Measurements from ENCODE around the gene OGA.

OGA gene

GRCh38 chr10:101774589-101775272, 43.5 kb downstream of the OGA start:
- peak; percentile 25 to 33 for DNase-seq

DNA sequence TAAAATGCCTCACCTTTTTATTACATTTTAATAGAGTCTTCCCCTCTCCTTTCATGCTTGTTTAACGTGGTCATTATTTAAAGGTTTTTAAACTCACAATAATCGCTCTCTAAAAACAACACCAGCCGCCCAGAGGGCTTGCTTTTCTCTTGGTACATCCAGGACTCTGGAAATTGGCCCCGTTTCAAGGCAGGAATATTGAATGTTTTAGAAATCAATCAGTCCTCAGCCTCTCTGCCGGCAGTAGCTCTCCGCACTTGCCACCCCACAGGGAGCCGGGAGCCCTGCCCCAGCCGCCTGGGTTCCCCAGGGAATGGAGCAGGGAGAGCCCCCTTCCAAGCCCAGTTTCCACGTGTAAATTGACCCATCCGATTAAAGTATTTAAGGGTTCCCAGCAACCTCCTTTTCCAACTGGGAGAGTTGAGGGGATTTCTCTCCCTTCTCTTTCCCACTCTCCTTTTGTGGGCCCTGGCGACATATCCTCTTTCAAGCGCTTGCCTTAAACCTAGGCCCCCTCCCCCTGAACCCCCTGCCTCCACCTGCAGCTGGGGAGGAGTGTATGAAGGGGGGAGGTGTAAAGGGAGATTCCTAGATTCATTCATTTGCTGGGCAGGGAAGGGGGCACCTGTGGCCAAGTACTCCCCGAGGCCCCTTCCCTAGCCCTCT, 44.2 kb downstream of the OGA start:
- no peak for DNase-seq

DNA sequence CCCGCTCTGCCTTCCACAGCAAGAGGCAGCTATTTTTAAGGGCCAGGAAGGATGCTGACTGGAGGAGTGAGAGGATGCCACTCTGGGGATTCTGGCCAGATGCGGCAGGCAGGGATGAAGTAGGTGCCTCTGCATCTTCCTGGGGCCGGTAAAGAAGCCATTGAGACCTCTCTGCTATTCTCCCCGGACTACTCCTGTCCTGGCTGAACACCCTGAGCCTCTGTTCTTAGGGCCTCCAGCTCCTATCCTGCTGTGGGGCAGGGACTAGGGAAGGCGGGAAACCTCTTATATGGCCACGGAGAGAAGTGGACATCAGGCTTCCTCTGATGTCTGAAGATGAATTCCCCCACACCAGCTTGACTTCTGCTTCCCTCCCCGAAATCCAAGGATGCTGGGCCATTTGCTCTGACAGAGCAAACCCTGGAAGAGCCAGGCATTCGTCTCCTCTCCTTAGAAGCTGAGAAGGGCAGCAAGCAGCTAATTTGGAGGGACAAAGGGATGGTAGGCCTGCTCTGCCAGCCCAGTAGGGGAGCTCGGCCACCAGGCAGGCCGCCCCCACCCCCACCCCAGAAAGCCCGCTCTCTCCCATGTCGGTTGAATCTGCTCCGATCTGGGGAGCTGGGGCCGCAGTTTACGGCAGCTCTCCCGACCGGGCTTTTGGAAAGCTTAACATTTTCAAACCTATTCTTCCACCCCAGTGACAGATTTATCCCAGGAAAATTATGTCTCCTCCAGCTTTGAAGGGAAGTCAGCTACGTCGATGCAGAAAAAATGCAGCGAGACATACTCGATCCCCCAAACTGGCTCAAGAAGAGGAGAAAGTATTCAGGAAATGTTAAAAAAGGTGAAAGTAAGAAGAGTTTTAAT, 45.1 kb downstream of the OGA start:
- DNase-seq: no peak

DNA sequence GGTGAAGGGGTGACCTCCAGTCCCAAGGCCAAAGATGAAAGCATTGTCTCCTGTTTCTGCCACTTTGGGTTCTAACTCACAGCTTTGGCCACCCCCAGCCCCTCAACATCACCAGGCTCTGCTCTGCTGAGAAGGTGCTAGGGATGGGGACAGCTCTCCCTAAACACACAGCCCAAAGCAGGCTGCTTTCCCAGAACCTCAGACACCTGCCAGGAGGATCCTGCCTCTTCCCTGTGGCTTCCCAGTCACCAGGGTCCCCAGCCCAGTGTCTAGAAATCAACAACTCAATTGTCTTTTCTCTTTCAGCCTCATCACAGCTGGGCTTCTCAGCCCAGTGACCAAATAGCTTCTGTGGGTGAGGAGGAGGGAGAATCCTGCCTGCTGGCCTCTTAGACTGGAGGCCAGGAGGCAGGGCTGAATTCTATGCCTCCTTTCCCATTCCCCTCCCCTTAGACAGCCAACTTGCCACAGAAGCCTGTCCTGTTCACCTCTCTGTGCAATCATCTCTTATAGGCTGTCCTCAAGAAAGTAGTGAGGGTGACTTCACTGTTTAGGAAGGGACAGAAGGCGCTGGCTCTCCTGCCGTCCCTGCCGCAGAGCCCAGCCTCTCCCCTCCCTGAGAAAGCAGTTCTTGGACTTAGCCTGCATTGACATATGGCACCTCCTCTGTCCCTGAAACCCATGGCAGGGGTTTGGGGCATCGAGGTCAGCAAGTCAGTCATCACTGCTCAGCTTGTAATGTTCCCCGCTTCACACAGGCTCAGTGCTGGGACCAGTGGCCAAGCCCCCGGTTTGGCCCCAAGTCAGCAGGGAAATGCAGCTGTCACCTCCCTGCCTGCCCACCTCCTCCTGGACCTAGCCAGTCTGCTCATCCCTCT, 46.0 kb downstream of the OGA start:
- no peak for DNase-seq

GRCh38 chr10:101771380-101771779, 46.9 kb downstream of the OGA start:
- DNase-seq: no peak

- no peak for DNase-seq
These were observed 47.7 kb downstream of the OGA start for GRCh38 chr10:101770331-101771215.

DNA sequence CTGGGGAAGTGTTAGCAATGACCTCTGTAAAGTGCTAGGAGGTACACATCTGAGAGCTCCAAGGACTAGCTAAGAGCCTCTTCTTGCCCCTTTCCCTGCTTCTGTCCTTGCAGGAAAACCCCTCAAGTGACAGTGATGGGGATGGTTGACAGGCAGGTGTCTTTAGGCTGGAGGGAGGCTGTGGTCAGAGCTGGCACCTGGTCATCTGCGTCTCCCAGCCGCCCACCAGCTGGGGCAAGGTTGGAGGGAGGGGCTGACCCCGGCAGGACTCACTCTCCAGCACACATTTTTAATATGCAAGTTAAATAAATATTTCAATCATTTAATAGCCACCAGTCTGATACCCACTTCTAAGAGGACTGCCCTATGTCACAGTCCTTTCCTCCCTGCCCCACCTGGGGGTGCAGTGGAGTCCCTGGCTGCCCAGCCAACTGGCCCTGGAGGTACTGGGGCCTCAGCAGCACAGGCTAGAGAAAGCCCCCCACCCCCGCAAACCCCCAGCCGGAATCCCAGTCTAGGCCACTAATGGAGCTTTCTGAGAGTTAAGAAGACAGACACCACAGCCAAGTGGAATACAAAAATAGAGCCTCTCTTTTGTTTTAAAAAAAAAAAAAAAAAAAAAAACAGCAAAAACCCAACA, 48.6 kb downstream of the OGA start:
- DNase-seq: no peak

DNA sequence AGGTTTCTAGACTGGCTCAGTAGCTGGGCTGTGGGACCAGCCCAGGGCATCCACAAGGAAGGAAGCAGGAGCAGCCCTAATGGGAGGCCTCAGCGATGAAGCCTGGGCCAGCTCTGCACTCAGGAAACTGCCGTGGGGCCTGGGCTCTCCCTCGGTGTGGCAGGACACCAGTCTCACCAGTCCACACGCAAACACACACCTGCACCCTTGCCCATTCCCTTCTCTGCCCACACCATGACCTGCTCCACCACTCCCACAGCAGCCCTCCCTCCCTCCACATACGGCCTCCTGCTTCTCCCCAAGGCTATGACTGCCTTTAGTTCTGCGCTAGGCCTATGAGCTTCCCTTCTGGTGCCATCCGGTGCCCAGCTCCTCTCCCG, 49.5 kb downstream of the OGA start:
- DNase-seq: no peak

DNA sequence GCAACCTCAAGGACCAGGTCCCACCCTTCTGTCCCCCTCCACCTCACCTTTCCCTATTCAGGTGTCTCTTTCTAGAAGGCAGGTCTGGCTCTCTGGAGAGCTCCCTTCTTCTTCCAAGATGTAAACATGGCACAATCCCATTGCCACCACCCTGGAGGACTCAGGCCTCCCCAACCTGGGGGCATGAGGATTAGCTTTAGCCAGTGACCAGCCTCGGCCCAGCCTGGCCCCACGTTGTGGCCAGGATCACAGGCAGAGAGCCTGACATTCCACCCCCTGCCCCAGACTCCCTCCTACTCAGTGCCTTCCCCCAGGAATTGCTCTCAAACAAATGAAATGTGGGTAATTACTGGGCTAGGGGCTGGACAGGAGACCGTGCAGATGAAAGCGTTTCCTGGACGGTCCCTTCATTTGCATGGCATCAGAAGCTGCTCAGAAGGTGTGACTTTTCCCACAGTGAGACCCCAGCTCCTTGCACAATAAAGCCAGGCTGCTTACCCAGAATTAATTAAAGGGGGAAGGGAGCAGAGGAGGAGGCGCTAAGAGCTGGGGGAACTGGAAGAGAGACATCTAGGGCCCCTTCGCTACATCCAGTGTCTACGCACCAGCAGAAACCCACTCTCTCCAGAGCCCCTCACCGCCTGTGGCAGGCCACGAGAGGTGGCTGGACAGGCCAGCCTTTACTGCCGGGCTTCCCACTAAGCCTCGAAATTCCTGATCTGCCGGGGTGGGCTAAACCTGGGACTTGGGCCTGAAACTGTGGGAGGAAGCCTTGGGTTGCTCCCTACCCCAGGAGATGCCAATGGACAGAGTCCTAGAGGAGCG, 50.1 kb downstream of the OGA start:
- DNase-seq: no peak

GRCh38 chr10:101767600-101767945, 50.7 kb downstream of the OGA start:
- no peak for DNase-seq

- no peak for DNase-seq
These were observed 51.3 kb downstream of the OGA start for GRCh38 chr10:101766753-101767599.

- DNase-seq: no peak
These were observed 51.9 kb downstream of the OGA start for GRCh38 chr10:101766306-101766705.

DNA sequence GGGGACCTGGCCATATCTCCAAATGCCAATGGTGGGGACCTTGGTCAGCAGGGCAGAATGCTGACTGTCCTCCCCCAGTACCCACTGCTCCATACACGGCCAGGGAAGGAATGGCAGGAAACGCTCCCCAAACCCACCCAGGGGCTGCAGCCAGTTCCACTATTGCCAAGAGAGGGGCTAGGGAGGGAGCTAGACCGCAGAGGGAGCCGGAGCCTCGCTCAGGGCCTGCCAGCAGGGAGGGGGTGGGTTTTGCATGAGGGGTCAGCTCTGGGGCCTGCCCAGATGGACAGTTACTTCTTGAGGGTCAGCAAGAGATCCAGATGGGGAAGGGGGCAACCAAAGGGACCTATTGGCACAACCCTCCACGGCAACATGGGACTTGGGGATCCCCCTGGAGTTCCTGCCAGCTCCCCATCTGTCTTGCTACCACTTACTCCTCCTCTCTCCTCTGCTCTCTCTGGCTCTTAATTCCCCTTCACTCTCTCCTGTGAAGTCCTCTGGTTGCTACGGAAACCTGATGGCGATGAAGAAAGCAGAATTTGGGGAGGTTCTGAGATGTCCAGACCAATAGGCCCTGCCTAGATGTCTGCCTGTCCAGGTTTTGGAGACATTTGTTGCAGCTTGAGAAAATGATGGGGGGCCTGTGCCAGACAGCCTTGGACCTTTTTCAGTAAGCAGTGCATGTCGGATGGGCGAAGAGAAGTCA, 55.0 kb downstream of the OGA start:
- no peak for DNase-seq

GRCh38 chr10:101762736-101763135, 55.5 kb downstream of the OGA start:
- DNase-seq: no peak

DNA sequence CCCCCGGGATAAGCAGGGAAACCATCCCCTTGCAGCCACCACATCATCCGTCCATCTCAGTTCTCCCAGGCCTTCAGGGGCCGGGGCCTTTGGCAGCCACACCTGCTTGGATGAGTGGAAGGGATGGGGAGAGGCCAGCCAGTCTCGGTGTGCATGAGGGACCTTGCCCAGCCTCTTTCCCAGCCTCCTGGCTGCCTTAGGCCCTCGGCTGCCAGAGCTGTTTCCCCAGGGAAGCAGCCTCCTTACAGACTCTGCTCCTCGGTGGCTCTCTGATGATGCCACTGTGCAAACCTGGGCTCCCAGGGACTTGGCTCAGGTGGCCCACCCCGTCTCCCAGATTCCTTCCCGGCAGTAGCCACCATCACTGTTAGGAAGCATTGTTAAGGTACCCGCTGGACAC, 57.0 kb downstream of the OGA start:
- no peak for DNase-seq

DNA sequence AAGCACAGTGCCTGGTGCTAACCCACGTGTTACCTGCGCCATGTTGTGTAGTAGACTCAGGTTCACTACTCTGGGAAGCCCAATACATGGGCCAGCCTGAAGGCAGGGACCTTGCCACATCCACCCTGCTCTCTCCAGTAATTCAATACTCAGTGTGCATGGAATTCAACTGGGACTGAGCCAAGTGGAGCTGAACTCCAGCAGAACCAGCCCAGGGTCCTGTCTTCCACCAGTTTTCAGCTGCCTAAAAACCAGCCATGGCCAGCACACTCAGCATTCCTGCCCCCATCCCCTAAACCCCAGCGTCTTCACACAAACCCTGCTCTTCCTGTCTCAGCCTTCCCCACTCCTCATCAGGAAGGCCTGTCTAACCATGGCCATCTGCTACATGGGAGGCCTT, 57.7 kb downstream of the OGA start:
- no peak for DNase-seq

- no peak for DNase-seq
These were observed 58.7 kb downstream of the OGA start for GRCh38 chr10:101759309-101760247.

DNA sequence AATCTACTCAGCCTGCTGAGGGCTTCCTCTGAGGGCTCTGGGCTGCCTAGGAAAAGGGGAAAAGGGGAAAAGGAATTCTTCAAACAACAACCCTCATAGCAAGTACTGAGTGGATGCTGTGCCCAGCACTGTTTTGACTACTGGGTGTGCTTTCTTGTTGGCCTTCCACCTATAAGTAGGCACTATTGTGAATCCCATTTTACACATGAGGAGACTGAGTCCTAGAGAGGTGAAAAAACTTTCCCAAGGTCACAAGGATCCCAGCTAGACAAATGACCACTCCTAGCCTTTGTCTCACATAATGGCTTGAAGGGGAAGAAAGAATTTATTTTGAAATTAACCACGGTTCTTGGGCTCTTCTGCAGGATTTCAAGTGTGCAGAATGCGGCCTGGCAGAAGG, 59.4 kb downstream of the OGA start:
- DNase-seq: no peak
